Effector CD8-positive, alpha-beta T cell (primary cell): ENCODE results near the gene FLRT1.

Experiments used
- DNase-seq: peaks from one replicate; lab custom pipeline; 2025; lab: John Stamatoyannopoulos, UW

FLRT1 gene

DNA sequence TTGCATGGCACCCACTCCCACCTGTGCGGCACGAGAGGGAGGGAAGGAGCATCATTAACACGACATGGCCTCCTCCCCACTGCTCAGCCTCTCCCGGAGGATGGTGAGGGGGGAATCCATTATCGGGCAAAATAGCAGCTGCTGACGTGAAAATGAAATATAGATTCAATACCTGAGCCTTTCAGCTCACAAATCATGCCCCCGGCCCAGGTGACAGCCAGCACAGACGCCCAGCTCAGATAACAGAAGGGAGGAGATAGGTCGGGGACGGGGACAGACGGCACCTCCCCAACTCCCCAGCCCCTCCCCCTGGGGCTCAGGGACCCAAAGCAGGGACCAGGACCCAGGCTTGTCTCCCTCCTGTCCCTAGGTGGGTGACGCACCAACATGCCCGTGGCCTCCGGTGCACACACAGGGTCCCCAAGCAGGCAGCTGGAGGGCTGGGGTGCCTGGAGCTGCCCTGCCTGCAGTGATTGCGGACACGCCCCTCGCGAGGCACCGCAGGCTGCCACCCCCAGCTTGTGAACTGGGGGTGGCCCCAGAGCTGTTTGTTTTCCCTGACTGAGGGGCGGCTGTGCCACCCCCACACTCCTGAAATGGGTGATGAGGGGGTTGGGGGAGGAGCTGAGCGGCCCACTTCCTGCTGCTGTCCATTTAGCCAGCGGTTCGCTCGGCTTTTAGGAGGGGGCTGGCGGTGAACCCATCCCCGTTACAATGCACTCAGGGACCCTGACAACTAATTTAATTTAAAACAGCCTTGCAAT, 31.7 kb downstream of the FLRT1 start:
- no peak for DNase-seq

DNA sequence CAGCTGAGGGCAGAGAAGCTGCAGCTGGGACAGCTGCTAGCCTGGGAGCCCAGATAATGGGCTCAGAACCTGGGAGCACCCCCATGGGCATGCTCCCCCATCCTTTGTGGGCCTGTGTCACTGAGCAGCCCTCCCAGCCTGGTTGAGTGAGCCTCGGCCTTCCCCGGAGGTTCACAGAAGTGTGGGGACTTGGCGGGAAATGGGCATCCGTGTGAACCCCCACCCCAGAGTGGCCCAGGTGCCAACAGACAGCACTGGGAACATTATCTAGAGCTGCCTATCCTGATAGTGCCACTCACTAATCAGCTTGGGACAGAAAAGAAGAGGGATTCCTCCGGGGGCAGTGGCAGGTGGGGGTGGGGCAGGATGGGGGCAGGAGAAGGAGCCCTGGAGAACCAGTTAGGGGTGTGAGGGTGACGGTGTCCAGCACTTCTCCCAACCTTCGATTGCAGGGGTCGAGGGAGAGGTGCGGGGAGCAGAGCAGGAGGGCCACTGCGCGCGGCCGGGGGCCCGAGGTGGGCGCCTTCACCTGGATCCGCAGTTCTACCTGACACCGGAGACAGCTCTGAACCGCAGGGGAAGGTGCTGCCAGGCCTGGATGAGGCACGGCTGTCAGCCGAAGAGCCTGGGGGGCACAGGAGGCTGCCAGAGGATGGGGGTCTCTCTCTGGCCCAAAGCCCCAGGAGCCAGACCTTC, 33.1 kb downstream of the FLRT1 start:
- no peak for DNase-seq

DNA sequence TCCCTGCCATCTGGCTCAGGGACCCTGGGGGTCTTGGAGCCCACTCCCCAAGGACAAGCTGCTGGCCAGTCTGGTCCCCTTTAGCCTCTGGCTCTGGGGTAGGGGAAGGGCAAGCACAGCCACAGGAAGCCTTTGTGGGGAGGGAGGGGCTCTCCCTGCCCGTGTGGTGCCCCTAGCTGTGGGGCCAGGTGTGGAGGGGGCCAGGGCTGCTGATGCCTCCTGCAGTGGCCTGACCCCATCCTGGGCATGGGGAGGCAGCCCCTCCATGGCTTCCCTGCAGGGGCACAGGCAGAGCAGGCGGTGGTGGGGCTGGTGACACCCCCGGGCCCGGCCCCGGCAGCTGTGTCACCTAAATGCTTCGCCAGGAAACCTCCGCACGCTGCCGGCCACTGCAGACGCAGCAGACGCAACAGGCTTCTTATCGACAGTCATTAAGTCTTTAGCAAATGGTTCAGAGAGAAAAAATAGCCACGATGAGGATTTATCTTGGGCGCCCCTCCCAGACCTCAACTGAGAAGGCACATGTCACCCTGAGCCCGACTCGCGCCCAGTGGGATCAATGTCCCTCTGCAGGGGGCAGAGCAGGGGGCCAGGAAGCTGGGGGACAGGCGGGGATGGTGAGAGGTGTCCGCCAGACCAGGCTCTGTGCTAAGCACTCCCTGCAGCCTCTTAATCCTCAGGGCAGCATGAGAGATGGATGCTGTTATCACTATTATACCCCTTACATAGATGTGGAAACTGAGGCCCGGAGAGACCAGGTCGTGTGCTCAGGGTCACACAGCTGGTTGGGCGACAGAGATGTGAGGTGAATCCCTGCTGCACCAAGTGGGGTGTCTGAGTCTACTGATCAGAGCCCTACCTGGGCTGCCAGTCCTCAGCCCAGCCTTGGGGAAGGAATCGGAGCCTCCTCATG, 33.9 kb downstream of the FLRT1 start:
- DNase-seq, result no peak

DNA sequence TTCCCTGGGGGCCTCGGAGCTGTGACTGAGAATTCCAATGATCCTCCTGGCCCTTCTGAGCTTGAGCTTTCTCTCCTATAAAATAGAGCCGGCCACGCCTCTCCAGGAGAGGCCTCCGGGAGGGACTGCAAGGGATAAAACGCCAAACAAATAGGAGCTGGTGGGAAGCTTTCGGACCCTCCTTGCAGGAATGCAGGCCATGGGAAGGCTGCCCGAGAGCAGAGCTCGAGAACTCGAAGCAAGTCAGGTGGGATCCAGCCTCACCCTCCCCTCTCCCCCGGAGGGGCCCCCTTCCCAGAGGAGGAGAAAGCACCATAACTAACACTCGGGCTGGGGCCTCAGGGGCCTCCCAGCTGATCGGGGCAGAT, 34.6 kb downstream of the FLRT1 start:
- DNase-seq, result no peak

DNA sequence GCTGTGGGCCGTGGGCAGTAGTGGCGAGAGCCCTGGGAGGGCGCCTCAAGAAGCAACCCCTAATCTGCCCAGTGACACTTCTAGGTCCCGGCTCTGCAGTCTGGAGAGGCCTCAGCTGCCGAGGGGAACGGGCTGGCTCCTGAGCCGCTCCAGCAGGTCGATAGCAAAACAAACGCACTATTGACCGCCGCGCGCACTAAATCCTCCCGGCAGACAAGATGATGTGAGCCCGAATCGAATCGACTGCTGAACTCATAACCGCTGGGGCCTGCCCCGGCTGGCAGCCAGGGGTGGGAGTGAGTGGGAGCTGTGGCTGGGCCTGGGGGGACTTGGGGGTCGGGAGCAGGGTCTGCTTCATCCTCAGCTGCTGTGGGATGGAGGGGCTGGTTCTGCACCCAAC, 36.1 kb downstream of the FLRT1 start:
- no peak for DNase-seq

DNA sequence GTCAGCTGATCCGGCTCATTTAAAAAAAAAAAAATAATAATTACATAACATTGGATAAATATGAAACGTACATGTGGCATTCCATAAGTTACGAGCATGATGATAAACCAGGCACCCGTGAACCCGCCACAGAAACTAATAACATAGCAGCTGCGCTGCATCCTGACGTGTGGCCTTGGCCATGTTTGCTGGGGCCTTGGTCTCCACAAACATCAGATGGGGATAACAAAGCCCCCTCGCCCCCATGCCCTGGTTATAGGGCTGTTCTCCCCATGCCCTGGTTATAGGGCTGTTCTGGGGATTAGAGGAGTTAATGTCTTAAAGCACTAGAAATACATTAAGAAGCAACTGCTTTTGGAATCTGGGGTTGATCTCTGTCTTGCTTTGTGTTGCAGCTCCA, 36.7 kb downstream of the FLRT1 start:
- DNase-seq, result no peak

DNA sequence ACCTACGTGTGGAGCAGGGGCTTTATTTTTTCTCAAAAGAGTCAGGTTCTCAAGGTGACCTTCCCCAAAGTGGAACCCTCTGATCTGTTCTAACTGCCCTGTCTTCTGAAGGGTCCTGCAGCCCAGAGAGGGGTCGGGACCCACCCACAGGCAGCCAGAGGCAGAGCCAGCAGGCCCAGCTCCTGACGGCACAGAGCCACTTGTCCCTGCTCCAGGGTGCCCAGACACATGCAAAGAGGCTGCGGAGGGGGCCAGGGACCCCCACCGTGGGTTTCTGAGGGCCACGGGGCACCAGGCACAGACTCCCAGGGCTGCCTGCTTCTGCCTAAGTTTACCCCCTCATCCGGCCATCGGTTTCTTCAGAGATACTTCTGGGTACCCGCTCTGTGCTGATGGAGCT, 37.1 kb downstream of the FLRT1 start:
- no peak for DNase-seq

DNA sequence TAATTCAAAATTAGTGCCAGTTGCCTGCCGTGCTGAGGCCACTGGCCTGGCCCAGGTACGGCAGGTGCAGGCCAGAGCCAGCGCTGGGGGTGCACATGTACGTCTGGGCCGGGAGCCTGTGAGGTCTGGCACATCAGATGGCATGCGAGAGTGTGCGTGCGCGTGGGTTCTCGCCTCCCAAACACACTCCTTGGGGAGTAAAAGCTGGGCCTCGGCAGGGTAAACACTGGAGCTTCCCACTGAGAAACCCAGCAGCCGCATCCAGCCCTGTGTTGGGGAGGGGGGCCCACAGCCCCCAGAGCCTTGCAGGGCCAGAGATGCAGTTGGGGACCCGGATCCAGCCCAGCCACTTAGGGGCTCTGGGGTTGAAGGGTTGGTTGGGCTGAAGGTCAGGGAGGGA, 37.8 kb downstream of the FLRT1 start:
- DNase-seq, result no peak

DNA sequence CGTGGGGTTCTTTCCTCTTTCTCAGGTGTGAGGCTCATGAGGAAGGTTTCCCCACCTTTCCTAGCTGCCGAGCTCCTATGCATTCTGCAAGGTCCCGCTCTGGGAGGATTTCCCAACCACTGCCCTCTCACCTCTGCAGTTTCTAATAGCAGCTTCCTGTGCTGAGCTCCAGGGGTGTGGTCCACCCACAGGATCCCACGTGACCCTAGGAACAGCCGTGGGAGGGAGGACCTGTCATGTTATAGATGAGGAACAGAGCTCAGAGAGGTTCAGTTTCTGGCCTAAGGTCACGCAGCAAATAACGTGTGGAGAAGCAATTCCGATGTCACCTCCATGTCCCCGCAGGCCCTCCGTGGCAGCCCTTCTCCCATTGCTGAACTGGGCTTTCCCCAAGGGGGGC, 38.5 kb downstream of the FLRT1 start:
- DNase-seq, result no peak

DNA sequence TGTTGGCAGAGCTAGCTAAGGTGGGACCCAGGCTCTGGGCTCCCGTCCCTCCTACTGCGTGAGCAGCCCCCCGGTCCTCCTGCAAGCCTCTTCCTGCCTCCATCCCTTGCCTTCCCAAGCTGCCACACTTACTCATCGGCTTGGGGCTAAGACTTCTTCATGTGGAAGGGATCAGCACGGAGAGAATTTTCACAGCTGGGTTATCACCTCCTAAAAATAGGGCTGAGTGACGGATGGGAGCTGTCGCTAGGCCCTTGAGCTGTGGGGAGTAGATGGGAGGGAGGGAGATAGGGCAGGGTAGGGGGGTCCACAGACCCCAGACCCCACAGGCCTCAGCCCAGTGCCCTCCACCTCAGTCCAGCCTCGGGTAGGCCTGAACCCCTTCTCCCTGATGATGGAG, 41.0 kb downstream of the FLRT1 start:
- DNase-seq, result no peak

DNA sequence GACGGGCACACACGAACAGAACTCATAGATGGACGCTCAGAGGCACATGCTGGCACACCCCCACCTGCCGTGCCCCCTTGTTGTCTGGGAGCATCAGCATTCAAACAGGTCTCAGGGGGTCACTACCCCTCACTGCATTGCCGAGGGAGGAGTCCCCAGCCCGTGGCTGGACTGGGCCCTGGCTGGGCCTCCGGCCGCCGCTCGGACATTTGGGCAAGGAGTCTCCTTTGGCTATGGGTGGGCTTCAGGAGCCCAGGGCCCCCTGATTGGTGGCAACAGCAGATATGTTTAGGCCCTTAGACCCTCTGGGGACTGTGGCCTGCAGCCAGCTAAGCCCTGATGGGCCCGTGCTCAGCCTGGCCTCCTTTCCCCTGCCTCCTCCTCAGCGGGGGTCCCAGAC, 41.9 kb downstream of the FLRT1 start:
- no peak for DNase-seq

DNA sequence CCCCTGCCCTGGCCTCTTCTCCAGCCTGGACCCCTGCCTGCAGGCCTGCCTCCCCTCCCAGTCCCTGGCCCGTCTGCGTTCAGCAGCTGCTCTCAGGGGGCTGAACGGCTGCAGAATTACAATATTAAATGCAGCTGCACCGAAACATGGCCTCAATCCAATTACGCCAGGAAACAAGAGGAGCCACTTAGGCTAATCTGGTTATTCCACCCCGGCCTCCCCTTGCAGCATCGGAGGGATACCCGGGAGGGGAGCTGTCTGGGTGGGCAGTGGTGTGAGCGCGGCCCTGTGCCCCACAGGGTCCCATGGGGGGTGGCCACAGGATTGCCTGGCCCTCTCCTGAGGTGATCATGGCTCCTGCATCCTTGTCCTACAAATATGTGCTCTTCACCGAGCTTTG, 42.6 kb downstream of the FLRT1 start:
- no peak for DNase-seq

DNA sequence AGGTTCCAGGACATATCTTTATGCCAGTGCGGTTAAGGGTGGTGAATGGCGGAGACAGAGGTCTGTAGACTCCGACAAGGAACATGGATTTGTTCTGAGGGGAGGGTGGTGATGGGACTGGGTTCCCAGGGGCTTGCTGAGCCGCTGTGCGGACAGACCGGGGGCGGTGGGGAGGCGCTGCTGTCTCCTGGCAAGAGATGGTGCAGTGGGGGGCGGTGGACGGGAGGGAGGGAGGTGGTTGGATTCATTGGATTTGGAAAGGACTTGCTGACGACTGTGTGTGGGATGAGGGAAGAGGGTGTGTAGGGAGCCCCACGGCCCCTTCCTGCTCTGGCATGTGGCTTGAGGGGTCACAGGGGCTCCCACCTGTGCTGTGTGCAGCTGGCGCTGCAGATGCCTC, 43.2 kb downstream of the FLRT1 start:
- DNase-seq, result no peak

DNA sequence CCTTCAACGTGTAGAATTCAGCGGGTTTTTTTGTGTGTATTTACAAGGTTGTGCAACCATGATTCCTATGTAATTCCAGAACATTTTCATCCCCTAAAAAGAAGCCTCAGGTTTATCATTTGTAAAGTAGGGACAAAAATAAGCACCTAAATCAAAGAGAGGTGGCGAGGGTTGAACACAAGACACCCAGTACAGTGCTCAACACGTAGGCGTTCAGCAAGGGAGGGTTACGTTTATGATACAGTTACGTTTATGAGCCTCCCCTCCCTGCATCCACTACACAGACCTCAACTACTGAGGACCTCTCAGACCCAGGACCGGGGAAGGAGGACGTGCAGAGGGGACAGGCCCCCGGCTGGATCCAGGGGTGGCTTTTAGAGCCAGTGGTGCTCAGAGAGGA, 44.7 kb downstream of the FLRT1 start:
- DNase-seq, result no peak

DNA sequence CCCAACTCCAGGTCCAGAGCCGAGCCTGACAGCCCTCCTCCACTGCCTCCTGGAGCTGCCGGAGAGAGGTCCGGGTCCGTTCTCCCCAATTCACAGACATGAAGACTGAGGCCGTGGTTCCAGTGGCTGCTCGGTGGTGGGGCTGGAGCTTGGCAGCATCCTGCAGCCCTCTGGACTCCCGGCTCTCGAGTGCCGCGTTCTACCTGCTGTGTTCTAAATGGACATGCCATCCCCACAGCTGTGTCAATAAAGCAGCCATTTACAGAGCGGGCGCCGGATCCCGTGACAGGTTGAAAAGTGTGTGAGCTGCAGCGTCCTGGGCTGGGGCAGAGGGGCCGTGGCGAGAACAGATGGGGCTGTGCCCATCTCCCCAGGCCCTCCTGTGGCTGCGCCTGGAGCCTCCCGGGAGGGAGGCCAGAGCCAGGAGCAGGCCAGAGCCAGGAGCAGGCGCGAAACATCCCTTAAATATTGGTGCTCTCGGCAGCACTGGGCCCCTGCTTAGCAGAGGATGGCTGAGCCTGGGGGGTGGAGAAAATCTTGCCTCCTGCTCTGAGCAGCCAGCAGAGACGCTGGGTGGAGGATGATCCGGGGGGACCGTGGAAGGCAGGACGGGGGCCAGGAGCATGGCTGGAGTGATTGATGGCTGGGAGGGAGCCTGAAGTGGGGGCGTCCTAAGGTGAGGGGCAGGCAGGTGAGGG, 46.2 kb downstream of the FLRT1 start:
- no peak for DNase-seq

DNA sequence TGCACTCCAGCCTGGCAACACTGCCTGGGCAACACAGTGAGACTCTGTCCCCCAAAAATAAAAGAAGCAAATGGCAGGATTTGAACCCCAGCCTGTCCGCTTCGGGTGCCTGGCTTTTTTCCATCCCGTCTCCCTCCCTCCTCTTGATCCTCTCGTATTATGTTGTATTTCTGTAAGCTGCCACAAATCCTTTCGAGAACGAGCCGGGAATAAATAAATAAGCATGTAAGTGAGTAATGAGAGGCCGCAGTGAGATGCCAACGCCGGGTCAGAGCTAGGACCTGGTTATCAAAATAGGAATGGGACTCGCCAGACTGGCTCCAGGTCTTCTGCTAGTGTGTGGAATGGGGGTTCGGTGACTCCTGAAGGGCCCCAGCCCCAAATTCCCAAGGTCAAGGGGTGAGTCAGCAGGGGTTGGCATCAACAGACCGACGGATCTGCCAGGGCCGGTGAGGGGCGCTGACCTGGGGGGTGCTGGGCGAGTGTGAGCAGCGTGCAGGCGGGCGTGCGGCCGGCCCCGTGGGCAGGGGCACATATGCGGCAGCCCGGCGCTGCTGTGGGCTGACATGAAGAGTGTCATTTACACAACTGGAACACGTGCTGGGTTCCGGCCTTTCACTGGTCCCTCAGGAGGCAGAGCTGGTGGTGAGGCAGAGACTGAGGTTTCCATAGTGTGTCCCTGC, 47.8 kb downstream of the FLRT1 start:
- no peak for DNase-seq

DNA sequence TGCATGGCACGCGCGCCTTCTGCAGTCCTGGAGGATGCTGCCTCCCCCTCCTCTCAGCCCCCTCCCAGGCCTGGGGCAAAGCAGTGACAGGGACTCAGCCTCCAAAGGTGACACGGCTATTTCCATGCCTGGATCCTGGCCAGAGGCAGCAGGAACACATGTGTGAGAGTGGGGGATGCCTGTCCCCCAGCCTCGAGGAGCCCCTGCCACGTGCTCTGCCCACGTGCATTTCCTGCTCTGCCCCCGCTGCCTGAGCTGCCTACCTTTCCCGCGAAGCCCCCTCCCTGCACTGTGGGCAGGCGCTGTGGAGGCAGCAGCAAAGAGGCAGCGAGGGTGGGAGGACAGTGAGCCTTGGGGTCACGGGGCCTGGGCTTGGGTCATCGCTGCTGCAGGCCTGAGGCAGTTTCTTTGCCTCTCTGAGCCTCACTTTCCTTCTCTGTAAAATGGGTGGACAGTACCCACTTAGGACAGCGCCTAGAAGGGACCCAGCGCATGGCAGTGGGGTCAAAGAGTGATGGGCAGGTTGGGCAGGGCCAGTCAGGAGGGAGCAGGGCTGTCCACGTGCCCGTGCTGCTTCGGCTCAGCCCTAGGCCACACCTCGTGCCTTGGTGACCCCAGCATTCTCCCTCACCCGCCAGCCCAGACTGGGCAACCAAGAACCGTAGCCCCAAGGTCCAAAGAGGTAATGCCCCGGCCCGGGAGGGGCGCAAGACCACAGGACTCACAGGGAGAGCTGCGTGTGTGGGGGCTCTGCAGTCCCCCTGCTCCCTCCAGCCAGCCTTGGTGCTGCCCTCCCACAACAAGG, 48.6 kb downstream of the FLRT1 start:
- no peak for DNase-seq

DNA sequence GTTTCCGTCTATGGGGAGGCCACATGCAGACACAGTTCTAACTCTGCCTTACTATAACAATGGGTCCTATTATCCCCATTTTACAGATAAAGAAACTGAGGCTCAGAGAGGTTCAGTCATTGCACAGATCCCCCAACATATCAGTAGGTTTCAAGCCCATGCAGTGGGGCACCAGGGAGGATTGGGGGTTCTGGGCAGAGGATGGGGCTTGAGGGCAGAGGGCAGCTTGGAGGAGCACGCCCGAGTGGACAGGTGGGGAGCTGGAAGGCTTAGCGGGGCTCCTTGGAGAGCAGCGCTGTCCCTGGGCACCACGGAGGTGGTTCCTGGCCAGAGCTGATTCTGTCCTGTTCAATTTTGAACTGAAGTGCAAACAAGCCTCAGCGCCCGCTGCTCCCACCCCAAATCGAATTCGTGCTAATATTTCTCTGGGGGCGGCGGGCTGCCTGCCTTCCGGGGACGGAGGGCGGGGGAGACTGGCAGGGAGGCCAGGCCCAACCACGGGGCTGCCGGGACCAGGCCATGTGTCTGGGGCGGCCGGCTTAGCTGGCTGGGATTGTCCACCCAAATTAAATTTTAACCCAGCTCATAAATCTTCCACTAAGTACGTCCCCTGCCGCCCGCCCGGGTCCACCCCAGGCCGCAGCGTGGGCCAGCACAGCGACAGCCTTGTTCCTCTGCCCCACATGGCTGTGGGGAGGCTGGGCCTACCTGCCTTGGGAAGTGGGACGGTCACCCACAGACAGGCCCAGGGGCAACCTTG, 49.4 kb downstream of the FLRT1 start:
- DNase-seq, result no peak
